Osteocyte (in vitro differentiated cells): ENCODE results near the gene PODNL1. TPM values are rescaled to one million over a fixed set of nuclear protein-coding genes. Genes with fewer than 3 reads are reported as not detected.

Experiments
- DNase-seq: peaks from one replicate; pipeline ENCODE4 v3.0.0; 2021; ENCODE audit warnings: mixed read lengths; ENCODE audit not compliant: unreplicated experiment; ENCODE audit errors: extremely low spot score
- H3K27ac Mint-ChIP-seq: one replicate; pipeline ENCODE4 v1.8.0; 2021; ENCODE audit warnings: mild to moderate bottlenecking, mixed read lengths; ENCODE audit not compliant: unreplicated experiment
- H3K27me3 Mint-ChIP-seq: one replicate; pipeline ENCODE4 v1.8.0; 2021; ENCODE audit warnings: mixed read lengths; ENCODE audit not compliant: unreplicated experiment
- H3K36me3 Mint-ChIP-seq: one replicate; pipeline ENCODE4 v1.8.0; 2021; ENCODE audit warnings: mixed read lengths; ENCODE audit not compliant: unreplicated experiment
- H3K4me1 Mint-ChIP-seq: one replicate; pipeline ENCODE4 v1.8.0; 2021; ENCODE audit warnings: mixed read lengths; ENCODE audit not compliant: unreplicated experiment
- H3K4me3 Mint-ChIP-seq: one replicate; pipeline ENCODE4 v1.8.0; 2021; ENCODE audit warnings: mild to moderate bottlenecking, moderate library complexity, mixed read lengths; ENCODE audit not compliant: unreplicated experiment
- H3K9me3 Mint-ChIP-seq: one replicate; pipeline ENCODE4 v1.8.0; 2021; ENCODE audit warnings: mixed read lengths; ENCODE audit not compliant: unreplicated experiment
- CTCF ChIP-seq: fragments of 200-600 bp; sonication (generic); IDR thresholded peaks from 2 replicates; pipeline ENCODE4 v1.5.0; 2021; ENCODE audit warnings: antibody characterized with exemption, mild to moderate bottlenecking, moderate library complexity
- total RNA-seq: library from RNA; stranded (reverse); gene quantifications from 2 replicates; pipeline ENCODE4 v1.2.1, GENCODE V29; 2021

Gene PODNL1
- total RNA-seq, 1 donor from 2014 or later, result 2.4 TPM

GRCh38 chr19:13931391-13932148, 6.6 kb downstream of the PODNL1 start:
- Mint-ChIP-seq H3K36me3 (peaks cover 7% of the 10 kb centered on the region), H3K27me3 (no peaks in the 10 kb centered on the region), H3K4me3 (no peak overlapping the region), H3K4me1 (no peaks in the 10 kb centered on the region), H3K27ac (no peak overlapping the region), H3K9me3 (no peaks in the 10 kb centered on the region)
- no peak for TF ChIP-seq CTCF
- DNase-seq, result no peak

- no peak for DNase-seq
- no peaks in the 10 kb centered on the region for H3K27me3 Mint-ChIP-seq
- peaks cover 9% of the 10 kb centered on the region for H3K36me3 Mint-ChIP-seq
- H3K4me1 Mint-ChIP-seq, result no peaks in the 10 kb centered on the region
- no peaks in the 10 kb centered on the region for H3K9me3 Mint-ChIP-seq
- no peak for TF ChIP-seq CTCF
- no peak overlapping the region for H3K4me3 Mint-ChIP-seq
- no peak overlapping the region for H3K27ac Mint-ChIP-seq
Observed at GRCh38 chr19:13930402-13930801, 7.8 kb downstream of the PODNL1 start.

- TF ChIP-seq CTCF, result no peak
- DNase-seq, result no peak
- Mint-ChIP-seq H3K27me3 (no peaks in the 10 kb centered on the region), H3K4me3 (no peak overlapping the region), H3K36me3 (peaks cover 11% of the 10 kb centered on the region), H3K4me1 (no peaks in the 10 kb centered on the region), H3K27ac (no peak overlapping the region), H3K9me3 (no peaks in the 10 kb centered on the region)
Observed at GRCh38 chr19:13929956-13930355, 8.3 kb downstream of the PODNL1 start.

GRCh38 chr19:13929340-13929739, 8.9 kb downstream of the PODNL1 start:
- Mint-ChIP-seq H3K36me3 (peaks cover 14% of the 10 kb centered on the region), H3K4me3 (no peak overlapping the region), H3K9me3 (no peaks in the 10 kb centered on the region), H3K27me3 (no peaks in the 10 kb centered on the region), H3K4me1 (no peaks in the 10 kb centered on the region), H3K27ac (no peak overlapping the region)
- TF ChIP-seq CTCF, result no peak
- DNase-seq, result no peak

GRCh38 chr19:13926715-13927114, 11.5 kb downstream of the PODNL1 start:
- TF ChIP-seq CTCF, result no peak
- Mint-ChIP-seq H3K4me3 (no peak overlapping the region), H3K27ac (no peak overlapping the region), H3K4me1 (no peaks in the 10 kb centered on the region), H3K9me3 (no peaks in the 10 kb centered on the region), H3K36me3 (peaks cover 29% of the 10 kb centered on the region), H3K27me3 (no peaks in the 10 kb centered on the region)
- no peak for DNase-seq
